DND-41 (cell line): Measurements from ENCODE around the gene RNF114.

Experiments
- EZH2 ChIP-seq: IDR thresholded peaks from 3 replicates; pipeline ENCODE4 v1.6.1; 2012; ENCODE audit warnings: borderline replicate concordance, low read depth, mild to moderate bottlenecking, moderate library complexity, low read length, inconsistent platforms; ENCODE audit not compliant: severe bottlenecking
- TF ChIP-seq, protein P1 (sequence below): IDR thresholded peaks from 2 replicates; pipeline ENCODE4 v1.5.1; 2012; ENCODE audit warnings: borderline replicate concordance, low read length, moderate library complexity, mild to moderate bottlenecking; ENCODE audit not compliant: poor library complexity, severe bottlenecking; ENCODE audit errors: extremely low read depth

DNA sequence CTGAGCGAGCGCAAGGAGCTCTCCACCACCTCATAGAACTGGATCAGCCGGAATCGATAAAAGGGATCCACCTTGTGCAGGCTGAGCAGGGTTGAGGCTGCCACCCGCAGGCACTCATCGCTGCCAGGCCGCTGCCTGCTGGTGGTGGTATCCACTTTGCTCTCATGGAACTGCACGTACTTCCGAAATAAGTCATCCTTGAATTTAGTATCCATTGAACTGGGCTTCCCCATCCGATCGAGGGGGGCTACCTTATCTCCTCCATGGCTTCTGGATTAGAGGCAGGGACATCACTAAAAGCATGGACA, 28.0 kb upstream of the RNF114 start:
- TF ChIP-seq, protein P1, sequence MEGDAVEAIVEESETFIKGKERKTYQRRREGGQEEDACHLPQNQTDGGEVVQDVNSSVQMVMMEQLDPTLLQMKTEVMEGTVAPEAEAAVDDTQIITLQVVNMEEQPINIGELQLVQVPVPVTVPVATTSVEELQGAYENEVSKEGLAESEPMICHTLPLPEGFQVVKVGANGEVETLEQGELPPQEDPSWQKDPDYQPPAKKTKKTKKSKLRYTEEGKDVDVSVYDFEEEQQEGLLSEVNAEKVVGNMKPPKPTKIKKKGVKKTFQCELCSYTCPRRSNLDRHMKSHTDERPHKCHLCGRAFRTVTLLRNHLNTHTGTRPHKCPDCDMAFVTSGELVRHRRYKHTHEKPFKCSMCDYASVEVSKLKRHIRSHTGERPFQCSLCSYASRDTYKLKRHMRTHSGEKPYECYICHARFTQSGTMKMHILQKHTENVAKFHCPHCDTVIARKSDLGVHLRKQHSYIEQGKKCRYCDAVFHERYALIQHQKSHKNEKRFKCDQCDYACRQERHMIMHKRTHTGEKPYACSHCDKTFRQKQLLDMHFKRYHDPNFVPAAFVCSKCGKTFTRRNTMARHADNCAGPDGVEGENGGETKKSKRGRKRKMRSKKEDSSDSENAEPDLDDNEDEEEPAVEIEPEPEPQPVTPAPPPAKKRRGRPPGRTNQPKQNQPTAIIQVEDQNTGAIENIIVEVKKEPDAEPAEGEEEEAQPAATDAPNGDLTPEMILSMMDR, result no peak
- TF ChIP-seq EZH2, result no peak
